ENCODE data around the gene OTUB2.

Gene OTUB2

DNA sequence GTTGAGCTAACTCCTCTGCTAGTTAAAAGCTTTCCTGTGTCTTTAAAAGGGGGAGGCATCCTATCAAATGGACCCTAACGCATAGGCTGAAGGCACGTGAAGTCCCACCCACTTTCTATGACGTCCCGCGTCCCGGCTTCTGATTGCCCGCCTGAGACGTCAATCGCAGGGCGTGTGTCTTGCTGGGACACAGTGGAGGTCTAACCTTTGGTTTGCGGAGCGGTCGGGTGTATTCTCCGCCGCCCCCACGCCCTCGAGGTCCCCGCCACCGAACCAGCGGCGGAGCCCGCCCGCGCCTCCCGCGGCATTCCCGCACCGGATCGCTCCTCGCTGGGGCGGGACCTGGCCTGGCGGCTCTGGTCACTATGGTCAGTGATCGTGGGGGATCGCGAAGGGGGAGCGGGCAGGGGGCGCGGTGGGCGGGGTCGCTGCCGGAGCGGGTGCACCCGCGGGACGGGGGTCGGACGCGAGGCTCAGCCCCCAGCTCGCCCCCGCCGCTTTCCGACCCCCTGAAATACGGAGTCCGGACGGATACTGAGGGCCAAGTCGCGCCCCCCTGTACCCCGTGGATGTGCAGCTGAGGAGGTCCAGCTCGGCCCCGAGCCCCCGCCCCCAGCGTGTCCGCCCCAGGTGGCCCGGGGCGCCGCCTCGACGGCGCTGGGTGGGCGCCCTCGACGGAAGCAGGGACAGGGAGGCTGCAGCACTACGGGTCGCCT lies at the start of gene OTUB2:
Gene OTUB2 (plus strand): TSS at position 168 of the 716 bp plus-strand sequence. CDS start 198 bp downstream, at position 366.
- peak; percentile 92 to 96 (median 93) for DNase-seq (ENCODE audit: low read depth in 3 of 3)

GRCh38 chr14:93976477-93977057 lies 49.6 kb upstream of the OTUB2 start, which contains the start of gene ASB2:
TSS of gene ASB2 (minus strand) at chr14:93976570. CDS start at chr14:93964539, 12,031 bp downstream.
- DNase-seq (ENCODE audit: low read depth in 3 of 3): no peak

DNA sequence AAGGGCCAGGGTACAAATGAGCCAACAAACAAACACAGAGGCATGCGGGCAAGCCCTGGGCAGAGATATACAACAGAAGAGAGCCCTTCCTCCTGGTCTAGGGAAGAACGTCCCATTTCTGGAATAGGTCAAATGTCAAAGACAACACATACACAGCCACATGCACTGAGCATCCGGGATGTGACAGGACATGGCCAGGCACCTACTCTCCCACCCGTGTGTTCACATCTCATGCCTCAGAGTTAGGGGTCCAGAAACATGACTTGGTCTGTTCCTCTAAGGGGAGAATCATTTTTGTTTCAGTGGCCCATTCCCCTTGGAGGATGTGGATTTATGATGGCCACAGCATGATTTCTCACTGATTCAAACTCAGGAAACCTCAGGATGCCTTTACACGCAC lies 49.0 kb upstream of the OTUB2 start:
- DNase-seq (ENCODE audit: low read depth in 3 of 3): no peak

DNA sequence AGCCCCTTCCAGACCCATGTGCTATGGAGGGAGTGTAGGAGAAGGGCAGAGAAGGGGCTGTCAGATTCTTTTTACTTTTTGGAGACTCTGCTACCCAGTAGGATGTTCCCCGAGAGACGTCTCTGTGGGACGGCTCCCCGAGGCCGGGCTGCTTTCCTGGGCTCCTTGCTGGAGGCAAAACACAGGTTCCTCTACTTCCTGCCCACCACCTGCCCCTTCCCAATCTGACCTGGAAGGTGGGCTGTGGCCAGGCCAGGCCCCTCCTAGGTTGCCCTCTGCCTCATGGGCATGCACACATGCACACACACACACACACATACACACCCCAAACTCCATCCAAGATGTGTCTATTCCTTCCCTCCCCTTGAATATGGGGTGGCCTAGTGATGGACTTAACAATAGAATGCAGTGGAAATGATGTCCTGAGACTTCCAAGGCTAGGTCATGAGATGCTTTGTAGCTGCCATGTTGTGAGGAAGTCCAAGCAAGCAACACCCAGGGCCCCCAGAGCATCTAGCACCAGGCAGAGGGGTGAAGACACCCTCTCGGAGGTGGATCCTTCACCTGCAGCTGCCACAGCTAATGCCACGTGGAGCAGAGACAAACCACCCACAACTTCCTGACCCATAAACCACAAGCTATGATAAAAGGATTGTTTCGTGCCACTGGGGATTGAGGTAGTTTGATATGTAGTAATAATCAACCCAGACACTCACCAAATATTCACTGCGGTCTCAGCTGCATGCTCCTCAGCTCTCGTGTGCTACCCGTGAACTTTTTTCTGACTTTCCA lies 48.2 kb upstream of the OTUB2 start:
- DNase-seq (ENCODE audit: low read depth in 3 of 3): peak in 2 of 3 donors; percentile 61 to 77

DNA sequence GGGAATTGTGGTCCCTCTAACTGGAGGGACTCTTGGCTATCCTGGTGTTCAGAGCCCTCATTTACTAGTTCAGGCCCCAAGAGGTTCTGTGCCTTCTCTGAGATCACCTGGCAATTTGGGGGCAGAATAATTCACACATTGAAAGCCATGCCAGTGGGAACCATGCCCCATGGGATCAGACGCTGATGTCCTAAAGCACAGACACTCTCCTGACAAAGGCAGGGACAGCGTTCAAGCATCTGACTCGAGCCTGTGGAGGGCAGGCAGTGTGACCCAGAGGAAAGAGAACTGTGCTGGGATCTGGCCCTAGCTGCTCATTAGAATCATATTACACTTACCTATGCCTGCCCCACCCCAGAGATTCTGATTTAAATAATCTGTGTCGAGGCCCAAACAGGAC lies 47.4 kb upstream of the OTUB2 start:
- no peak for DNase-seq (ENCODE audit: low read depth in 3 of 3)

DNA sequence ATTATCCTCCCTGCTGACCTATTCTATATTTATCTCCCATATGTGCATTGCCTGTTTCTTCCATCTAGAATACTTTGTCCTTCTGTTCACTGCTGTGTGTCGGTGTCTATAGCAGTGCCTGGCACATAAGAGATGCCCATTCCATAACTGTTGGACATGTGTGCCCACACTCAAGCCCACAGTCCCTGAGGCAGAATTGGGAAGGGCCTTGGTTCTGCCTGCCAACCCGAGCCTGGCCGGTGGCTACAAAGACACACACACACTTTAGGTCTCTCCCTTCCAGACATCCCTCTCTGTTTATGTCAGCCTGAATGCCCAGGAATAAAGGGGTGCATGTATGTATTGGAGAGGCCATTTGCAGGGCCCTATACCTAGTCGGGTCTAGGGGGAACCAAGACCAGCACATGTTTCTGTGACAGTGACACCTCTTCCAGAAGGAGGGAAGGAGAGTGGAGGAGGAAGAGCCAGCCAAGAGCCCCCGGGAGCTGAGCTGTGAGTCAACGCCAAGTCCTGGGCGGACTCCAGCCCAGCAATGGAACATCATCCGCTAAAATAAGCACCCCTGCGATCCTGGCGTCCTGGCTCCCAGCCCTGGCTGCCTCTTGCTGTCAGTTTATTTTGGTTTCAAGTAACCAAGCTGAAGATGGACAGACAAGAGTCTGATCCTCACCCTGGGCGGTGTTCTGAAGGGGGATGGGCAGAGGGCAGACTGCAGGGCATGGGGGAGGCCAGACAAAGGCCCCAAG lies 45.5 kb upstream of the OTUB2 start:
- DNase-seq (ENCODE audit: low read depth in 3 of 3): no peak

- no peak for DNase-seq (ENCODE audit: low read depth in 3 of 3)
These were observed 44.6 kb upstream of the OTUB2 start for GRCh38 chr14:93981316-93982229.

GRCh38 chr14:93982230-93983007 lies 43.7 kb upstream of the OTUB2 start:
- no peak for DNase-seq (ENCODE audit: low read depth in 3 of 3)

DNA sequence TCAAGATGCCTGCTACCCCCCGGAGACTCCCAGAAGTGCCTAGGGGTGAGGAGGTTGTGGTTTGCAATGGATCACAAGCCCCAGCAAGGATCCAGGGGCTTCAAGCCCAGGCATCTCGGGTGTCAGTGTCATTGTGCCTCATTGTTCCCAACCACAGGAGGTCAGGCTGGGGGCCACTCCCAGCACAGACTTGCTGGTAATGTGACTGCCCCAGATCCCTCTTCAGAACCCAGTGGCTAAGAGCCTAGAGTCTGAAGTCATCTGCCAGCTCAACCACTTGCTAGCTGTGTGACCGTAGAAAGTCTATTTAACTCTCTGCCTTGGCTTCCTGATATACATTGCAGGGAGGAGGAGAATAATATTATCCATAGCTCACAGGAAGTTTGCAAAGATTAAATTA lies 42.1 kb upstream of the OTUB2 start:
- no peak for DNase-seq (ENCODE audit: low read depth in 3 of 3)

DNA sequence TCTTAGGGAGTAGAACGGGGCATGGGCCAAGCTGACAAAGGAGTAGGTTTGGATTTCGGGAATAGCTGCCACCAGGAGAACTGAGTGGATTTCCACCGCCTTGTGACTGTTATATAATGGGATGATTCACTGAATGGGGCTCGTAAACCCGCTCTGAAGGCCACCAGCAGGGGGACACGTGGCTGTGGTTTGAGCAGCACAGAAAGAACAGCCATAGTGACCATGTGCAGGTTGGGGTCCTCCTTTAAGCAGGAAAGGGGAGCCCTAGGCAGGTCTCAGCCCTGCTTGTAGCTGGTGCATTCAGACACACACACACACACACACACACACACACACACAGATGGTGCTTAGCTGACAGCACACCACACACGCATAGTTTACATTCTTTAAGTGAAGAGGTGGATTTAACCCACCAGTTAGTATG lies 41.1 kb upstream of the OTUB2 start:
- DNase-seq (ENCODE audit: low read depth in 3 of 3): no peak

DNA sequence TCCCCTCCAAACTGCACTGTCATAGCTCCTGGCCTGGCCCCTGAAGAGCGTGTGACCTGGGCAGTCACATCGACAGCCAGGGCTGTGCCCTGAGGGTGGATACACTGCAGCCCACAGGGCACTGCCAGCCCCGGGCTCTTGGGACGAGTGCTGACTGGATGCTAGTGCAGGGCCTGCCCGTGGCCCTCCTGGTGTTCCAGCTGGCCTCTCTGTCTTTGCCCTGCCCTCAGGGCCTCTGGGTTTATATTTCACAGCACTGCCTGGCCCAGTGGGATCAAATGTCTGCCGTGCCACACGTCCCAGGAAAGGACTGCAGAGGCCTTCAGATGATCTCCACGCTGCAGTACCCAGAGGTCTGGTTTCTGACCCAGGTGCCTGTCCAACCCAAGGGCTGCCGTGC lies 39.2 kb upstream of the OTUB2 start:
- no peak for DNase-seq (ENCODE audit: low read depth in 3 of 3)

DNA sequence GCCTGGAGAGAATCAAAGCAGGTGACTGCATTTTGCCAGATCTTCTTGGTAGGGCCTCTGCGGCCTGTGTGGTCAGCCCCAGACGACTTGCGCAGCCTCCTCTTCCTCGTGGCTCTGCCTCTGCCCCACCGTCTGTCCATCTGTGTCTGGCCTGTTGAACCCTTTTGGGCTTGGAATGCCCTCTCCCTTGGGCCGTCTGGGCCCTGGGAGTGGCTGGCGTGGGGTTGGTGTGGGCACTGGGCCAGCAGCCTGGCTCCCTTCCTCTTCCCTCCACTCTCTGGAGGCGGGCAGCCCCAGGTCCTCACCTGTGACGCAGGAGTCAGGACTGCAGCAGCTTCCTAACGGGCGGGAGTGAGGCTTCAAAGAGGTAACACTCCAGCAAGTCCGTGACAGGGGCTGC lies 38.8 kb upstream of the OTUB2 start:
- DNase-seq (ENCODE audit: low read depth in 3 of 3): no peak

- no peak for DNase-seq (ENCODE audit: low read depth in 3 of 3)
These were observed 38.2 kb upstream of the OTUB2 start for GRCh38 chr14:93987815-93988476.

- no peak for DNase-seq (ENCODE audit: low read depth in 3 of 3)
These were observed 36.2 kb upstream of the OTUB2 start for GRCh38 chr14:93989939-93990338.

GRCh38 chr14:93991212-93991611 lies 34.9 kb upstream of the OTUB2 start:
- no peak for DNase-seq (ENCODE audit: low read depth in 3 of 3)

- DNase-seq (ENCODE audit: low read depth in 3 of 3): no peak
These were observed 34.5 kb upstream of the OTUB2 start for GRCh38 chr14:93991649-93992048.

DNA sequence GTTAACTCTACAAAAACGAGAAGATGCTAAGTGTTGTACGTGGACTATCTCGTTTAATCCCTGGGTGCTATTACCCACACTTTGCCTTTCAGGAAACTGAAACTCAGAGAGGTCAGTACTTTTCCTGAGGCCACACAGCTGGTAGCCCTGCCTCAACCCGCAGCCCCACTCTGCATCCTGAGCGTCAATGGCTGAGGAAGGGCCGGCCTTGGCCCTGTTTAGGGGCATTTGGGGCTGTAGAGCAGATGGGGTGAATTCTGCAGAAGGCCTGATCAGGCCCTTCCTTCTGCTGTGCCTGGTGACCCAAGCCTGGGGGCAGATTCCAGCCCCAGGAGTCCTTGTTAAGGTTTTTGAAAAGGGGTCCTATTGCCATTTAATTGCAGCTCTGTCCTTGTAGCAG lies 32.8 kb upstream of the OTUB2 start:
- DNase-seq (ENCODE audit: low read depth in 3 of 3): no peak

- DNase-seq (ENCODE audit: low read depth in 3 of 3): peak; percentile 48 to 72 (median 54)
These were observed 31.0 kb upstream of the OTUB2 start for GRCh38 chr14:93994919-93995682.

Data from stimulated activated CD4-positive, alpha-beta T cell treated with anti-CD3 and anti-CD28 coated beads, TNF-alpha, amount 100 ng/mL, for 48 hours (primary cell).